GM21423 (cell line): ENCODE results near the gene PDLIM1.

Experiments used
- ATAC-seq: cut with Tn5 transposase; IDR thresholded peaks from one replicate; pipeline ENCODE4 v1.9.1; 2021; ENCODE audit warnings: mild to moderate bottlenecking, moderate library complexity; ENCODE audit not compliant: unreplicated experiment

The PDLIM1 gene

GRCh38 chr10:95315509-95315908, 24.7 kb upstream of the PDLIM1 start:
- ATAC-seq = no peak

GRCh38 chr10:95314192-95314918, 23.6 kb upstream of the PDLIM1 start:
- no peak for ATAC-seq

GRCh38 chr10:95312986-95313495, 22.2 kb upstream of the PDLIM1 start:
- ATAC-seq = no peak

GRCh38 chr10:95312257-95312656, 21.5 kb upstream of the PDLIM1 start:
- no peak for ATAC-seq

- ATAC-seq = peak; percentile 60
Measured at GRCh38 chr10:95309958-95310357, 19.2 kb upstream of the PDLIM1 start.

- ATAC-seq = no peak
Measured at GRCh38 chr10:95308389-95309302, 17.8 kb upstream of the PDLIM1 start.

GRCh38 chr10:95306851-95307250, 16.0 kb upstream of the PDLIM1 start:
- no peak for ATAC-seq

GRCh38 chr10:95306318-95306650, 15.5 kb upstream of the PDLIM1 start:
- ATAC-seq = no peak

GRCh38 chr10:95305606-95306317, 15.0 kb upstream of the PDLIM1 start:
- no peak for ATAC-seq

GRCh38 chr10:95304976-95305375, 14.2 kb upstream of the PDLIM1 start:
- no peak for ATAC-seq

- no peak for ATAC-seq
Measured at GRCh38 chr10:95304463-95304862, 13.7 kb upstream of the PDLIM1 start.

- no peak for ATAC-seq
Measured at GRCh38 chr10:95303950-95304349, 13.1 kb upstream of the PDLIM1 start.

GRCh38 chr10:95303535-95303934, 12.7 kb upstream of the PDLIM1 start:
- ATAC-seq = no peak

GRCh38 chr10:95300022-95300539, 9.3 kb upstream of the PDLIM1 start:
- ATAC-seq = no peak

- ATAC-seq = peak; percentile 41
Measured at GRCh38 chr10:95297402-95297801, 6.6 kb upstream of the PDLIM1 start.

GRCh38 chr10:95296764-95297163, 6.0 kb upstream of the PDLIM1 start:
- no peak for ATAC-seq

GRCh38 chr10:95295031-95295755, 4.4 kb upstream of the PDLIM1 start:
- ATAC-seq = peak; percentile 69

- no peak for ATAC-seq
Measured at GRCh38 chr10:95293631-95294030, 2.8 kb upstream of the PDLIM1 start.

- ATAC-seq = no peak
Measured at GRCh38 chr10:95291365-95292039, 699 bp upstream of the PDLIM1 start.

GRCh38 chr10:95289921-95290421, 832 bp downstream of the PDLIM1 start:
- no peak for ATAC-seq
